HG02938 (cell line): Measurements from ENCODE around the gene ELFN2.

Source experiments
- ATAC-seq: cut with Tn5 transposase; IDR thresholded peaks from one replicate; pipeline ENCODE4 v1.9.1; 2021; ENCODE audit warnings: mild to moderate bottlenecking, moderate library complexity; ENCODE audit not compliant: unreplicated experiment

ELFN2 gene

DNA sequence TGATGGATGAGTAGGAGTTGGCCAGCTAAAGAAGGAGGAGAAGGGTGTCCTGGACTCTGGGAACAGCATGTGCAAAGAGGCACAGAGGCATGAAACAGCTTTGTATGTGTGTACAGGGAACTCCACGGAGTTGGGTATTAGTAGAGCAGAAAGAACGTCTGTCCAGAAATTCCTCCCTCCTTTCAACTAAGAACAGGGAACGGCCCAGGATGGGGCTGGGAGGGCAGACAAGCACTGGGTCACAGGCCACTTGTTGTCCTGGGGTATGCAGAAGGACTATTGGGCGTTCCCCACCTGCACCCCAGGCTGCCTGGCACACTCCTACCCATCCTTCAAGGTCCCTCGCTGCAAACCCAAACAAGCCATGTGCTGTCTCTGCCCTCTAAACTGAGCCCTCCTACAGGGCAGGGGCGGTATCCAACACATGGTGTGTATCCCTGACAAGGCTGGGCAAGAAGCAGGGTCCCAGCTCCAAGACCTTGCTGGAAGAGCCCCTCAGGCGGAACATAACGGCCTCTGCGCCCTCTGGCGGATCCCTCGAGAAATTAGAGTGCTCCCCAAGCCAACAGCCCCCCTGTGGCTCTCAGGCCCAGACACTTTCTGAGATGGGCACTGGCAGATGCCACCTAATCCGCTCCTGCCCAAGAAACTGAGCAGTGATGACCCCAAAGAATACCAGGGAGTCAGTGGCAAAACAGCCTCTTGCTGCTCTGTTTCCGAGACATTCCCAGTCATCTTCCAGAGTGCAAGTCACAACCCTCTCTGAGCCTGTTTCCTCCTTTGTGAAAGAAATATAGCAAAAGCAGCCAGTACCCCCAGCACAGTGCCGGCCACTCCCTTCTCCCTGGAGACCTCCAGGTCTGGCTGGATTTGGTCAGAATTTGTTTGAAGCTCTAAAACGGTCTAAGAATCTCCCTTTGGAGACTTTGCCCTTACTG is 1.6 kb upstream of the ELFN2 start:
- no peak for ATAC-seq

DNA sequence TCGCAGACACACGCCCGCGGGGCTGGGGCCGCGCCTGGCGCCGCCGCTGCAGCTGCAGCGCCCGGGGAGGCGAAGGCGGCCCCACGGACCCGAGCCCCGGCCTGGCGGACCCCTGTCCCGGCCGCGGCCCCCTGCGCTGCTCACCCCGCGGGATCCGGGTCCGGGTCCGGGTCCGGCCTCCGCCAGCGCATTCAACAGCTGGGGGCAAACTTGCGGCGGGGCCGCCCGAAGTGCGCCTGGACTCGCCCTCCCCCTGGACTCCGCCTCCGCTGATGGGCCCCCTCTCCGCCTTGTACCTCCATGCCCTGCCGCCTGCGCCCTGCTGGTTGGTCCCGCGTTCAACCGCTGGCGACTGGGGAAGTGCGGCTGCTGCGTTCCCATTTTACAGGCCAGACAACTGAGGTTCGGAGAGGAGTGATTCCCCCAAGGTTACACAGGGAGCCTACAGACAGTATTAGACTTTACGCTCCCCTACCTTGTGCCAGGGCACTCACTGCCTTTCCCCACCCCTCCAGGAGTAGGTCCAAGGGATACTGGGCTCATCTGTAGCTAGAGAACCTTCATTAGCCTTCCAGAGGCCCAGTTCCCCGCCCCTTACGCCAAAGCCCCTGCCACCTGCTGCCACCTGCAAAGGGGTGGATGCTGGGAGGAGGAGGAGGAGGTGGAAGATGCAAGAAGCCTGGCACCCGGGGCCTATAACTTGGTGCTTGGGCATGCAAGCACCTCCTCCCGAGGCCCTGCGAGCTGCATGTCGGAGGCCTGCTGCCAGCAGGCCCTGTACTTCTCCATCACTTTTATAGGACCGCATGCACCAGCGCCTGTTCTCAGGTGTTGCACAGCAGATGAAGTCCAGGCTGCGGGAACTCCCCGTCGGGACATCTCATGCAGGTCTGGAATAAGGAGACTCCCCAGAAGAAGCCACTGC is 694 bp upstream of the ELFN2 start:
- no peak for ATAC-seq

DNA sequence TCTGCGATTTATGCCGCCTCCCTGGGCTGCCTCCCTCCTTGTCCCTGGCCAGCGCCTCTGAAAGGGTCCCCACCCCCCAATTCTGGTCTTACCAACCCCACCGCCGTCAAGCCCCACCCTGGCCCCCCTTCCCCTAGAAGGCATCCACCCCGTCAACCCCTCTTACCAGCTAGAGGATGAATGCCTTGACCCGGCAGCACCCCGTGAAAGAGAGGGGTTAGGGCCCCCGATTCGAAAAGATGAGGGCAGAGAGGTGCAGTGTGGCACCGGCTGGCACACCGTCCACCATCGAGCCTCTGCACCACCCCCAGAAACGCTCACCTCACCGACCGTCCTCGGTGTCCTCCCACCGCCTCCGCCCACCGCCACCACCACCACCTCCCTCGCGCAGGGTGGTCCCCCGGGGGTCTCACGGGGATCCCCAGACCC is 559 bp downstream of the ELFN2 start:
- no peak for ATAC-seq

DNA sequence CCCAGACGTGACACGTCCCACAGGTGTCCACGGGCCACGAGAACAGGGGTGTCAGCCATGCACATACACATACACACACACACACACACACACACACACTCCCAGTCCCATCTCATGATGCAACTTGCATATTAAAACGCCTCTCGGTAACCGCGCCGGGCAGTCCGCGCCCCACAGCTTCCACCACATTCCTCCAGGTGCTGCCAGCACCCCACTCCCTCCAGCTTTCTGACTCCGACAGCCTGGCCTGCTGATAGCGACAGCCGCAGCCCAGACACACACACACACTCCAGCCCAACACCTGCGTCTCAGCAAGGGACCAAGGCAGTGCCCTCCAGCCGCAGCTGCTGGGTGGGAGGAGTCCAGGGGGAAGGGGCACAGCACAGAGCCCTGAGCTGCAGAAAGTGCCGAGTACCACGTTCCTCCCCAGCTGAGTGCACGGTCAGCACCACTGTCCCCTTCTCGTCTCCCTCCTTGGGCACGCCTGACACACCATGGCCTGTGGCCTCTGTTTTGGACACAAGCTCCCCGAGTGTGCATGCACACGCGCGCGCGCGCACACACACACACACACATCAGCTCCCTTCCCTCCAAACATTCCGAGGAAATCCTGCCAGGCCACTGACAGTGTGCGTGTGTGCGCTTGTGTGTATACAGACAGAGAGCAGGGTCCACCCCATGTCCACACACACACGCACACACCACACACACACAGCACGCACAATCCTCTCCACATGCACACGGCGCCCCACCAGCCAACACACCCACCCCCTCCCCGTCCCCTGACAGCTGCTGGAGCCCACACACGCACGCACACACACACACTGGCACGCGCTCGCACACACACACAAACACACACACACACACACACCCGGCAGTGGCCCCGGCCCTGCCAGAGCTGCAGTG is 1.2 kb downstream of the ELFN2 start:
- no peak for ATAC-seq

DNA sequence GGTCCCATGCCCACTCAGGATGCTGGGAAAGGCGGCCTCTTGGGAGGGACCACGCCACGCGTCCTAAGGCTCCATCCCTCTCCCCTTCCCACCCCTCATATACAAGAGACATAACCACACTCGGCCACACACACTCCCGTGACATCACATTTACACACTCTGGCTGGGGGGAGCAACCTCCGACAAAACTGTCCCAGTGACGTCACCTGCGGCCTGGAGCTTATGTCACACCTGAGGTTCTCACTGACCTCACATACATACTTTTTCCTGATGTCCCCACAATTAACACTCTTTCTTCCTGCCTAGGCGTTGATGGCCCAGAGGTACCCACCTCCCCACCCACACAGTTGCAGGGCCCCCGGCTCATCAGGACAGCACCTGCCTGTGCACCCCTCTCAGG is 1.9 kb downstream of the ELFN2 start:
- no peak for ATAC-seq

DNA sequence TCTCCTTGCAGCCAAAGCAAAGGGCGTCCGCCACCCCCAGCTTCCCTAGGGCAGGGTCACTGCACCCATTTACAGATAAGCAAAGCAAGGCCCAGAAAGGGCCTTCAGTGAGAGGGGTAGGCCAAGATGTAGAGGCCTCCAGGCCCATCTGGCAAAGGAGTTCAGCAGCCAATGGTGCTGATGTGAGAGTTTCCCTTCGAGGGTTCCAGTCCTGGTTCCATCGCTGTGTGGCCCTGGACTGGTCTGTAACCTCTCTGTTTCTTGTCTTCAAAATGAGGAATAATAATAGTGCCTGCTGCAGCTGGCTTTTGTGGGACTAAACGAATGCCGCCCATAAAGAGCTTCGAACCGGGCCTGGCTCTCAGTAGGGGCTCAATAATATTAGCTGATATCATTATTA is 4.0 kb downstream of the ELFN2 start:
- no peak for ATAC-seq

DNA sequence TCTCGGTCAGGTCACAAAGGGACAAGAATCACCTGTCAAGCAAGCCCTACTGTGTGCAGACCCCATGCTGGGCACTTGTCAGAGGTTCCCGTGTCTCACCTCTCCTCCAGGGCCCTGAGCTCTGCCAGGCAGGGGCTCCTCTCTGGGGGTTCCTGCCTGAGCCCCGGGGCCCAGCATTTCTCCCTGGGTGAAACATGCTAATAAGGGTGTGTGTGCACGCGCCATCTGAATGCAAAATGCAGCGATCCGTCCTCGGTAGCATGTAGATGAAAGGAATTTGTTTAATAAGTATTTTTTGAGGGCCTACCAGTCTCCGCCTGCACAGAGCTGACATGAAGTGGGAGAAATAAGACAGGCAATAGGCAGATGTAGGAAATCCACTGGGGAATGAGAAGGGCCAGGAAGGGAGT is 5.8 kb downstream of the ELFN2 start:
- no peak for ATAC-seq

DNA sequence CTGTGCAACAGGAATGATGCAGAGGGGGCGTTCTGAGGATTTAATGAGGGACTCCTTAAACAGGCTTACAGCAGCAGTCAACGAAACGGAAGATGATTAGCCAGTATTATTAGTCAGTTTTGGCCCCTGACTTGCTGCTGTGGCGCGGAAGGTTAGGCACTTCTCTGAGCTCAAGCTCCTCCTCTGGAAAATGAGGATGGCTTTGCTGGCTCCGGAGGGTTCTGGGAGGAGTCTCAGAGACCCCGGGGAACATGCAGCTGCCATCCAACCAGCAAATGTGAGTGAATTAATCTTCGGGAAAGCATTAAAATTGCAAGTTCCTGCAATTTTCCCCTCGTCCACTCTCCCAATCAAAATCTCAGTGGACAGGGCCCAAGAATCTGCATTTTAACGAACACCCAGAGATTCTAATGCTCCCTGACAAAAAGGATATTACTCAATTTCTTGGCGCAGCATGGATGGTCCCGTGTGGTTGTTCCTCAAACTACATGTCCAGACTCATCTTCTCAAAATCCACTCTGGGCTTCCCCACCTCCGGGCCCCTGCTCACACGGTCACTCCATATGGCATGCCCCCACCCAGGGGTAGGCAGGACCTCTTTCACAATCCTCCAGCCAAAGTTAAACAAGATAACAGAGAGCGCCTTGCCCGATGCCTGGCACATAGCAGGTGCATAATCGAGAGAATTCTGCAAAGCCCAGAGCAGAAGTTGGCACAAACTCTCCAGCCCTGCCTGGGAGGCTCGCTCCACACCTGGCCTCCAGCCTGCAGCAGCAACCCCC is 6.4 kb downstream of the ELFN2 start:
- no peak for ATAC-seq

DNA sequence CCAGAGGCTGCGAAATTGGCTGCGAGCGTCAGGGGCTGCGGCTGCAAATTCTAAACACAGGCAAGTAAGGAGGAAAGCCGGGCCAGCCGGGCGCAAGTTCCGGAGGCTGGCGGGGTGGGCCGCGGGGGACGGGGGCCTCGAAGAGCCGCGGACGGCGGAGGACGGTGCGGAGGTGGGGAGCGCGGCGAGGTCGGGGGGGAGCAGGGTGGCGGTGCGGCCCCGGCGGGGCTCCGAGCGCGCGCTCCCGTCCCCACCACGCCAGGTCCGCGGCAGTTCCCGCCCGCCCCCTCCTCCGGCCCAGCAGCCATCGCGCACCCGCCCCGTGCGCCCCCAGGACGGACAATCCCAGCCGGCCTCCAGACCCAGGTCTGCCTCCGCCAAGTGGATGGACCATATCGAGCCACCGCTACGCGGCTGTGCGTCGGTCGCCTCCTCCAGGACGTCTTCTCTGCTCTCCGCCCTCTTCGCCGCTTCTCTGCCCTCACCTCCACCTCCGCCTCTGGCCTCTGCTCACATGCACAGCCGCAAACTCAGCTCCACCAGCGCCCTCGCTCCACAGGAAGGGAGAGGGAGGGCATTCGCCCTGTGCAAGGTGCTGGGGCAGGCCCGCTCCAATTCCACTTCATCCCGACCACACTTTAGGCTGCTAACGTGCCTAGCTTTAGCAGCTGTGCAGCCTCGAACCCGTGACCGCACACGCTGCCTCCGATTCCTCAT is 7.2 kb downstream of the ELFN2 start:
- no peak for ATAC-seq

DNA sequence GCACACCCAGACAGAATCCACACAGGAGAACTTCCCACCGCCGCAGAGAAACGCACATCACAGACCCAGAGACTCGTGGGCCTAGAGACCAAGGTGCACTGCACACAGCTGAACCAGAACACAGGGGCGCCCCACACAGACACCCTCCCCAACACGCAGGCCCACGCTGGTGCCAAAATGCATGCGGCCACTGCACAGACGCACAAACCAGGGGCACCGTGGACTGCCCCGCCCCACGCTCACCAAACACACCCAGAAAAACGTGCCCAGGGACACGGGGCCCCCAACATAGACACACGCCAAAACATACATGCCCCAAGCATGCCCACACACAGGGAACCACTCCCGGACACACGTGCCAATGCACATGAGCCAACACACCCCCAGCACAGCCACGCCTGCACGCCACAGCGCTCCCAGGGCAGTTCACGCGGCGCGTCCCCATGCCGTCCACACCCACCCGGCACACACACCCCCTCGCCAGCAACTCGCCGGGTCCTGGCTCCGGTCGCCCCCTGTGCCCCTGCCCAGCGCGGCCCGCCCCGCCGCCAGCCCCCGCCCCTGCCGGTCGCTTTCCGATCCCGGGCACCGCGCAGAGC is 7.8 kb downstream of the ELFN2 start:
- ATAC-seq, result no peak

DNA sequence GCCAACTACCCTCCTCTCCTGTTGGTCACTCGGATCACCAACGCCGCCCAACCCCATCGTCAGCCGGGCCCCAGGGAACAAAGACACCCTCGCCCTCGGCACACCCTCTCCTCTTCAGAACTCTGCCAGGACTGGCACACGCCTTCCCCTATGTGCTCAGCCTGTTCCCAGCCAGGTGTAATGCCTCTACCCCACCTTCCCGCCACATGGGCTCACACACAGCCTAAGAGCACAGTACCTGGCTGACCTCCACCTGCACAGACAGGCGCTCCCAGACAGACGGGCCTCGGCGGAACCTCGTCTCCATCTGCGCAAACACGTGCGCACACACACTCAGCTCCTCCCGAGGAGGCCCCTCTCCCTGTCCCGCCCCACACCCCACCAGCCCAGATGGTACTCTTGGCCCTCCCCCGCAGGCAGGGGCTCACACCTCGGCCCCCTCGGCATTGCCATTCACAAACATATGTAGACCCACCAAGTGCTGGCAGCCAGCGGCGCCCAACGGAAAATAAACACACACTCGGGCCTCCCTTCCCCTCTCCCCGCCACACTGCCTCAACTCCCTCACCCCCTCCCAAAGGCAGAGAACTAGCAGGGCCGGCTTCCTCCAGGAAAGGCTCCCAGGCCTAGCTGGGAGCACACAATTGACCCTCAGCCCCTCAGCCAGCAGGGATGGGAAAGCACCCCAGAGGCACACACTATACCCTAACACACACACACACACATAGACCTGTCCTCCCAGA is 8.5 kb downstream of the ELFN2 start:
- no peak for ATAC-seq

DNA sequence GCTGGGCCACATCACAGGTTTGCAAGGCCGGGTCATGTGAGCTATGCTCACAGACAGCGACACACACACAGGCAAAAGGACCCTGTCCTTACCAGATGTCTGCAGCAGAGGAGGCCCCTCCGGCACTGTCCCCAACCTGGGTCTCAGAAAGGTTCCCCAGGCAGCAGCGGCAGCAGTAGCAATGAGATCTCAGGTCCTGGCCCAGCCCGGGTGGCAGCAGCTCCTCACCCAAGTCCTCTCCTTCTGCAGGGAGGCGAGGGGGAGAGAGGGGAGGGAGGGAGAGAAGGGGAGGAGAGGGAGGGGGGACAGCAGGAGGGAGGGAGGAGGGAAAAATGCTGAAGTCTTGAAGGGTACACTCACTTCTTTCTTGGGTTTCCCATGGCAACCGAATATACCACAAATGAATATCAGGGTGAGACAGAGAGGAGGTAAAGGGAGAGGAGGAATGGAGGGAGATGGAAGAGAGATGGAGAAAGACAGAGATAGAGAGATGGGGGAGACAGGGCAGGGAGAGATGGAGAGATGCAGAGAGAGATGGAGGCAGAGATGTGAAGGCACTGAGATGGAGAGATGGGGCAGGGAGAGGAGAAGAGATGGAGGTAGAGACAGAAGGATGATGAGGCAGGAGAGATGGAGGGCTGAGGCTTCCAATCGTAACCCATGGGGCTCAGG is 9.5 kb downstream of the ELFN2 start:
- ATAC-seq, result no peak

DNA sequence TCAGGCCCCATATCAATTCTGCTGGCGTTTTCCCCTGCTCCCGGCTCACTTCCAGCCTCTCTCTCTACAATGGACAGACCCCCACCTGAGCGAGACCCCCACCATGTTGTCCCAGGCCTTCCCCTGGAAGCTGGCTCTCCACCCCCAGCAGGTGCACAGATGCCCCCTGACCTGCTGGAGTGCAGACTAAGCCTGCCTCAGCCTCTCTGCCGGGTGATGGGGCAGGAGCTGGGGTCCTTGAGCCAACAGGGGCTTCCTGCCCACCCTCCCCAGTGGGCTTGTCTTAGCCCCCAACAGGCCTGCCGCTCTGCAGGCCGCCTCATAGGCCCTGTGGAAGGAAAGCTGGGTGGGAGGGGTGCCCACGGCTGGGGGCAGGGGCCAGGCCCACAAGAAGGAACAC is 10.0 kb downstream of the ELFN2 start:
- ATAC-seq, result no peak

DNA sequence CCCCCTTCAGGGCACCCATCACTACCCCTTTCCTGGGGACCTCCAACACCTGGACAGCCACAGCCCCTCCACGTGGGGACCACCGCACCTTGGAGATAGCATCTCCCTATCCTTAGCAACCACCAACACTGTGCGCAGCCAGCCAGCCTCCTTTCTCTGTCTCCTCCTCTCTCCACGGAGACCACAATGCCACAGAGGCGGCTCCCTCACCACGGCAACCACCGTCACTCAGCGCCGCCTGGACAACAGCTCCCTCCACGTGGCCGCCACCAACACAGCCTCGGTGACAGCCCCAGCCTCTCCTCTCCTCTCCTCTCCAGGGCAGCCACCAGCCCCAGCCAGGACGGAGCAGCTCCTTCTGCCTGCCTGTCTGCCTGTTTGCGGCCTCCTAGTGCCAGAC is 10.5 kb downstream of the ELFN2 start:
- no peak for ATAC-seq

DNA sequence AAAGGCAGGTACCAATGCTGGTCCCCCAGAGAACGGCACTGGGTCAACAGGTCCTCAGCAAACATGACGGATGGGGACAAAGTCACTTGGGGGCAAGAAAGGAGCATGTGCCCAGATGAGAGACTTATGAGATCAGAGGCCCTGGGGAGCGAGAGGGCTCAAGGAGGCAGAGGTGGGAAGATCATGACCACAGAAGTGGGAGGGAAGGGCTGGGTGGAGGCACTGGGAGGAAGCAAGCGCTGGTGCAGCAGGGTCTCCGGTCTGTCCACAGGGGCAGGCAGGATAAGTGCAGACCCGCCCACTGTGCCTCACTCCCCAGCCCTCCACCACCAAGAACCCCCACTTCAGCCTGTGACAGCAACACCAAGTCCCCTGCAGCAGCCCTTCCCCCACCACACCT is 10.9 kb downstream of the ELFN2 start:
- no peak for ATAC-seq

DNA sequence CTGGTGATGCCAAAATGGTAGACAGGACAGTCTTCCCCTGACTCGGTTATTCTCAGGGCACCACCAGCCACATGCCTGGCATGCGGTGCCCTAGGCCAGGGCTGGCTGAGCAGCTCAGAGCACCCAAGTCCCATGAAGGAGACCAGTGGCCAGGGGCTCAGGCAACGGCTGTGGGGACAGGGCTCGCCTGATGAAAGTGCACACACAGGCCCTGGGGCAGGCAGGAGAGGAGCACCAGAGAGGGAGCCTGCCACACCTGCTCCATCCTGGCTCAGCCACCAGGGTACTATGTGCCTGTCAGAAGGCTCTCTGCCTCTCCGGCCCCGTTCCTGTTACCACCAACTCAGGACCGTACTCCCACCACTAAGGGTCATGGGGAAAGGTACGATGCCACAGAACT is 12.1 kb downstream of the ELFN2 start:
- ATAC-seq, result no peak

DNA sequence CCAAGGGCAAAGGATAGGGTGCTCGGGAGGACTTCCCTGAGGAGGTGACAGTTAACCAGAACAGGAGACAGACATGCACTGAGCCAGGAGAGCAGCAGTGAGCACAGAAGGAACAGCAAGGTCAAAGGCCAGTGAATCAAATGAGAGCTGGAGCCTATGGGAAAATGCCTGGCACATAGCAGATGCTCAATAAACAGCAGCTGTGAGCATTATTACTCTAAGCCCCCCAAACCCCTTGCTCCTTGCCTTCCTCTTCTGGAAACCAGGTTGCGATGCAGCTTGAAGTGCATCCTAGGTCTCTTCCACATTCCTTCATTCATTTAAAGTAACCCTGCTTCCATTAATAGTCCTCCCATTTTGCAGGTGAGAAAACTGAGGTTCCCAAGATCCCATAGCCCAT is 13.0 kb downstream of the ELFN2 start:
- no peak for ATAC-seq

DNA sequence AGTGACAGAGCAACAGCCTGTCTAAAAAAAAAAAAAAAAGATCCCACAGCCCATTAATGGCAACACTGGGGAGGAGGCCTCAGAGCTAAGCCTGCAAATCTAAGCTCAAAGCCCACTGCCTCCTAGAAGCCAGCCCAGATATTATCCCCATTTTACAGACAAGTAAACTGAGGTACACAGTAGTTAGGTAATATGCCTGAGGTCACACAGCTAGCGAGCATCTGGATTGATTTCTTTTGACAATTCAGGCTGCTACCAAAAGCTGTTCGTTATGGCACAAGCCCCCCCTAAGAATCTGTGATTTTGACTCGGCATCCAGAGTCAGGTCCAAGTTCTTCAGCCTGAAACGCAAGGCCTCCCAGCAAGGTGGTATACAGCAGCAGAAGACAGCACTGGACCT is 13.7 kb downstream of the ELFN2 start:
- ATAC-seq, result no peak
